H1 (cell line): ENCODE results near the gene SMTNL2. TPM values are rescaled to one million over a fixed set of nuclear protein-coding genes. Genes with fewer than 3 reads are reported as not detected.
A peak's percentile ranks its signal among the peaks of the same experiment; 100 is the strongest.

Experiments
- ASH2L ChIP-seq: fragments of 200-600, 300-600 bp; sonication (generic); IDR thresholded peaks from one replicate; pipeline ENCODE4 v1.7.1; 2017; ENCODE audit warnings: low read length
- CBX8 ChIP-seq: fragments of 300-800, 300-1000 bp; sonication (generic); IDR thresholded peaks from 2 replicates; pipeline ENCODE4 v1.7.1; 2016; ENCODE audit warnings: low read depth, low read length, borderline replicate concordance
- CTCF ChIP-seq, 3 experiments: IDR thresholded peaks; 1 replicate in 2 of 3; 2 replicates in 1 of 3; pipeline versions ENCODE4 v1.5.1 to v1.6.1; 2011; ENCODE audit warnings: low read length in 3 of 3, mild to moderate bottlenecking in 3 of 3, inconsistent platforms in 2 of 3, low read depth in 1 of 3, moderate library complexity in 1 of 3; ENCODE audit not compliant: insufficient read depth in 1 of 3; ENCODE audit errors: control extremely low read depth in 1 of 3
- E2F6 ChIP-seq: IDR thresholded peaks from 2 replicates; pipeline ENCODE4 v1.6.1; 2012; ENCODE audit warnings: inconsistent platforms
- EGR1 ChIP-seq: IDR thresholded peaks from 2 replicates; pipeline ENCODE4 v1.6.1; 2011; ENCODE audit warnings: low read depth, low read length, borderline replicate concordance
- EP300 ChIP-seq, 2 experiments: IDR thresholded peaks; 1 replicate in 1 of 2; 2 replicates in 1 of 2; pipeline ENCODE4 v1.6.1; 2011 to 2012; ENCODE audit warnings: low read depth in 2 of 2, low read length in 2 of 2, mild to moderate bottlenecking in 2 of 2, borderline replicate concordance in 1 of 2, inconsistent platforms in 1 of 2, moderate library complexity in 1 of 2
- EZH2 ChIP-seq: fragments of 200-600 bp; sonication (generic); IDR thresholded peaks from 2 replicates; pipeline ENCODE4 v1.7.1; 2012; ENCODE audit warnings: low read depth, mild to moderate bottlenecking, moderate library complexity, low read length, inconsistent platforms; ENCODE audit not compliant: severe bottlenecking
- FOSL1 ChIP-seq: IDR thresholded peaks from 2 replicates; pipeline ENCODE4 v1.6.1; 2011; ENCODE audit warnings: mild to moderate bottlenecking, low read depth, low read length, moderate library complexity; ENCODE audit not compliant: insufficient read depth
- JUN ChIP-seq: IDR thresholded peaks from 2 replicates; pipeline ENCODE4 v1.6.1; 2011; ENCODE audit warnings: low read depth, mild to moderate bottlenecking, improper control_type of control experiment, low read length
- KDM4A ChIP-seq: IDR thresholded peaks from one replicate; pipeline ENCODE4 v1.7.1; 2012; ENCODE audit warnings: low read depth, mild to moderate bottlenecking, moderate library complexity, low read length, inconsistent platforms; ENCODE audit not compliant: severe bottlenecking
- KDM5A ChIP-seq: fragments of 200-600 bp; IDR thresholded peaks from 2 replicates; pipeline ENCODE4 v1.7.1; 2012; ENCODE audit warnings: mild to moderate bottlenecking, low read length, inconsistent platforms, mixed read lengths
- MAFK ChIP-seq: IDR thresholded peaks from 2 replicates; pipeline ENCODE4 v1.6.1; 2012; ENCODE audit warnings: low read depth, mild to moderate bottlenecking, improper control_type of control experiment, low read length
- MAX ChIP-seq: IDR thresholded peaks from 2 replicates; pipeline ENCODE4 v1.6.1; 2012; ENCODE audit warnings: inconsistent platforms
- RFX5 ChIP-seq: IDR thresholded peaks from 2 replicates; pipeline ENCODE4 v1.6.1; 2011; ENCODE audit warnings: low read depth, low read length, improper control_type of control experiment, borderline replicate concordance
- SP1 ChIP-seq: IDR thresholded peaks from 2 replicates; pipeline ENCODE4 v1.6.1; 2011; ENCODE audit warnings: low read depth, low read length
- SRF ChIP-seq: IDR thresholded peaks from 2 replicates; pipeline ENCODE4 v1.6.1; 2011; ENCODE audit warnings: mild to moderate bottlenecking, low read depth, low read length, moderate library complexity
- TAF1 ChIP-seq: IDR thresholded peaks from 2 replicates; pipeline ENCODE4 v1.6.1; 2011; ENCODE audit warnings: mild to moderate bottlenecking, low read depth, low read length
- TEAD4 ChIP-seq: IDR thresholded peaks from 2 replicates; pipeline ENCODE4 v1.6.1; 2012; ENCODE audit warnings: low read depth, low read length, inconsistent platforms, mixed read lengths
- USF2 ChIP-seq: IDR thresholded peaks from 2 replicates; pipeline ENCODE4 v1.6.1; 2011; ENCODE audit warnings: low read length, improper control_type of control experiment
- YY1 ChIP-seq: IDR thresholded peaks from 2 replicates; pipeline ENCODE4 v1.6.1; 2011; ENCODE audit warnings: low read depth, mild to moderate bottlenecking, low read length
- ZNF274 ChIP-seq: IDR thresholded peaks from 2 replicates; pipeline ENCODE4 v1.7.0; 2012; ENCODE audit warnings: low read length, borderline replicate concordance; ENCODE audit errors: extremely low read depth
- polyA plus RNA-seq, 7 experiments: library from polyadenylated mRNA; depleted of rRNA in 3 of 7; stranded (reverse) in 5 of 7; unstranded in 2 of 7; fragments of >200 nt in 5 of 7; fragments of 200-250 nt in 2 of 7; gene quantifications; 1 replicate in 5 of 7; 2 replicates in 1 of 7; 4 replicates in 1 of 7; pipeline versions ENCODE4 v1.2.1 to v1.2.3, GENCODE V29; 2011 to 2013; ENCODE audit warnings: missing spikeins in 2 of 7, mixed read lengths in 2 of 7
- total RNA-seq: library from RNA; stranded (reverse); fragmentation: NEBNext Ultra II Directional; extraction: Animal tissue kit (Norgen Biotek cat#: 25700); gene quantifications from 2 replicates; pipeline ENCODE4 v1.2.1, GENCODE V29; 2021

SMTNL2 gene
- total and polyA plus RNA-seq, 2 of the 8 experiments (the other 6 are each of a cell fraction or from before 2014, with no cell fraction given) = 3.6 to 4.5 TPM

GRCh38 chr17:4576729-4577322, 7.5 kb upstream of the SMTNL2 start (continued):
- TF ChIP-seq YY1 (no peak), TEAD4 (no peak), E2F6 (peak; percentile 91), TAF1 (no peak), KDM5A (no peak), EP300 (IDR thresholded peaks at IDR 0.05; ENCODE audit: borderline replicate concordance in 1 of 2, low read depth in 2 of 2, low read length in 2 of 2) (no peak), USF2 (no peak), CTCF (IDR thresholded peaks at IDR 0.05; ENCODE audit: control extremely low read depth in 1 of 3, insufficient read depth in 1 of 3, low read depth in 1 of 3, low read length in 3 of 3) (no peak), FOSL1 (no peak), ZNF274 (no peak), MAFK (no peak), RFX5 (no peak), ASH2L (peak; percentile 80), KDM4A (no peak), EGR1 (no peak), JUN (no peak), MAX (peak; percentile 67; the same call in 1 of the 2 replicates), EZH2 (no peak), CBX8 (no peak), SRF (no peak), SP1 (peak; percentile 62; the same call in 1 of the 2 replicates)
